Activated CD8-positive, alpha-beta memory T cell treated with anti-CD3 and anti-CD28 coated beads, Interleukin-2, amount 50 U/mL, for 1 hour (primary cell): ENCODE measurements around the gene HS6ST2.
"Not testable (repeated sequence)": the region's sequence is repeated elsewhere in the genome, so short reads cannot be mapped to it uniquely, and the experiment has no call there.

Experiments
- DNase-seq: peaks from one replicate; pipeline ENCODE4 v3.0.0-alpha.2; 2020; ENCODE audit errors: extremely low read depth

Gene HS6ST2

GRCh38 chrX:132940727-132941327, 17.6 kb downstream of the HS6ST2 start:
- no peak for DNase-seq

- no peak for DNase-seq
Measured at GRCh38 chrX:132933170-132933569, 25.3 kb downstream of the HS6ST2 start.

DNA sequence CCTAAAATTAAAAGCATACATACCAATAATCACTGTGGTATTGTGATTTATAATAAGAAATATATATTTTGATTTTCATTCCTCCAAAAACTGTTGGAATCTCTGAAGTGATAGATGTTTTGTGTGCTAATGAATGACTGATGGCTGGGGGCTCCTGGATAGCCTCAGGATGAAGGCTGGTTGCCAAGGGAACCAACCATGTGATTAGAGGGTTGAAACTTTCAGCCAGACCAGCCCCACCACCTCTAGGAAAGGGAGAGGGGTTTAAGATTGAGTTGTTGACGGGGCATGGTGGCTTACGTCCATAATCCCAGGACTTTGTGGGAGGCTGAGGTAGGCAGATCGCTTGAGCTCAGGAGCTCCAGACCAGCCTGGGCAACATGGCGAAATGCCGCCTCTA, 34.0 kb downstream of the HS6ST2 start:
- DNase-seq: no peak

DNA sequence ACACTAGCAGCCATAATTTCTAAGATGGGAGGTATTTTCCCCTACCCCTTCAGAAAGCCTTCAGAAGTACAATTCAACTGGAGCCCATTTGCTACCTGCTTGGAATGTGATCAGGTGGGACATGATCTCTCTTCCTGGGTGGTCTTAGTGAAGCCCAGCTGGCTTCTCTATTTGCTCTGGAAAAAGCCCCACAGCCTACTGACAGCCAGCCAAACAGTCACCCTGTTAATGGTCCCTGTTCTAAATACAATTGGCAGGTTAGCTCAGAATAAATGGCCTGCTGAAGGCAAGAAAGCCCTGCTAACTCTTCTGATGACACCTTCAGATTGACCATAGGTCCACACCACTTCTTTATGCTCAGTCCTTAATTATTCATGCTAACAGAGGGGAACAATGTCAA, 39.9 kb downstream of the HS6ST2 start:
- DNase-seq: no peak

- DNase-seq: no peak
Measured at GRCh38 chrX:132916349-132916748, 42.1 kb downstream of the HS6ST2 start.

GRCh38 chrX:132909643-132910042, 48.8 kb downstream of the HS6ST2 start:
- DNase-seq: no peak

GRCh38 chrX:132908891-132909290, 49.5 kb downstream of the HS6ST2 start:
- DNase-seq: no peak

GRCh38 chrX:132900633-132901293, 57.7 kb downstream of the HS6ST2 start:
- DNase-seq: no peak

DNA sequence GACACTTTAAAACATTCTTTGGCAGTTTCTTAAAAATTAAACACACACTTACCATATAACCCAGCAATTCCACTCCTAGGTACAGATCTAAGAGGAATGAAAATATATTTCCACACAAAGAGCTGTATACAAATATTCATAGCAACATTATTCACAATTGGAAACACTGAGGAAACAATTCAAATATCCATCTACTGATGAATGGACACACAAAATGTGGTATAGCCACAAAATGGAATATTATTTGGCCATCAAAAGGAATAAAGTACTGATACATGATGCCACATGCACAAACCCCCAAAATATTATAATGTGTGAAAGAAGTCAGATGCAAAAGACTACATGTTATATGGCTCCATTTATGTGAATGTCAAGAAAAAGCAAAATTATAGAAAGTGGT, 70.9 kb downstream of the HS6ST2 start:
- no peak for DNase-seq

DNA sequence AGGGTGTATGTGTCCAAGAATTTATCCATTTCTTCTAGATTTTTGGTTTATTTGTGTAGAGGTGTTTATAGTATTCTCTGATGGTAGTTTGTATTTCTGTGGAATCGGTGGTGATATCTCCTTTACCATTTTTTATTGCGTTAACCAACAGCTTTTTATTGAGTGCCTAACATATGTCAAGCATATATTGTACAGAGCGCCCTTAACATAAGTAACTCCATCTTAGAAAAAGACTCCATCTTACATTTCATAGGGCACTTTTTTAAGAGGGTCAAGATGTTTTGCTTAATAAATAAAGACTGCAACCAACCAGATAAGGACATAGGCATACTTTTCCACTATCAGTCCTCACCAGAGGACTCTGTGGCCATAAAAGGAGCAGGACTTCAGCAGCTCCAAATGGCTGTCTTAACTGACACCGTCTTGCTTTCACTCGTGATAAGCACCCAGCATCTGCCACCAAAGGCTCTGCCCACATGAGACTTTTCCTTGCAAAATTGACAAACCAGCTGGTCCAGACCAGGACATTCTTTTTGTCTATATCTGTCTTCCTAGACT, 75.0 kb downstream of the HS6ST2 start:
- DNase-seq: no peak

DNA sequence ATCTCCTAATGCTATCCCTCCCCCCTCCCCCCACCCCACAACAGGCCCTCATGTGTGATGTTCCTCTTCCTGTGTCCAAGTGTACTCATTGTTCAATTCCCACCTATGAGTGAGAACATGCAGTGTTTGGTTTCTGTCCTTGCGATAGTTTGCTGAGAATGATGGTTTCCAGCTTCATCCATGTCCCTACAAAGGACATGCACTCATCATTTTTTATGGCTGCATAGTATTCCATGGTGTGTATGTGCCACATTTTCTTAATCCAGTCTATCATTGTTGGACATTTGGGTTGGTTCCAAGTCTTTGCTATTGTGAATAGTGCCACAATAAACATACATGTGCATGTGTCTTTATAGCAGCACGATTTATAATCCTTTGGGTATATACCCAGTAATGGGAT, 77.7 kb downstream of the HS6ST2 start:
- not testable (repeated sequence) for DNase-seq

GRCh38 chrX:132877954-132878536, 80.4 kb downstream of the HS6ST2 start:
- no peak for DNase-seq

DNA sequence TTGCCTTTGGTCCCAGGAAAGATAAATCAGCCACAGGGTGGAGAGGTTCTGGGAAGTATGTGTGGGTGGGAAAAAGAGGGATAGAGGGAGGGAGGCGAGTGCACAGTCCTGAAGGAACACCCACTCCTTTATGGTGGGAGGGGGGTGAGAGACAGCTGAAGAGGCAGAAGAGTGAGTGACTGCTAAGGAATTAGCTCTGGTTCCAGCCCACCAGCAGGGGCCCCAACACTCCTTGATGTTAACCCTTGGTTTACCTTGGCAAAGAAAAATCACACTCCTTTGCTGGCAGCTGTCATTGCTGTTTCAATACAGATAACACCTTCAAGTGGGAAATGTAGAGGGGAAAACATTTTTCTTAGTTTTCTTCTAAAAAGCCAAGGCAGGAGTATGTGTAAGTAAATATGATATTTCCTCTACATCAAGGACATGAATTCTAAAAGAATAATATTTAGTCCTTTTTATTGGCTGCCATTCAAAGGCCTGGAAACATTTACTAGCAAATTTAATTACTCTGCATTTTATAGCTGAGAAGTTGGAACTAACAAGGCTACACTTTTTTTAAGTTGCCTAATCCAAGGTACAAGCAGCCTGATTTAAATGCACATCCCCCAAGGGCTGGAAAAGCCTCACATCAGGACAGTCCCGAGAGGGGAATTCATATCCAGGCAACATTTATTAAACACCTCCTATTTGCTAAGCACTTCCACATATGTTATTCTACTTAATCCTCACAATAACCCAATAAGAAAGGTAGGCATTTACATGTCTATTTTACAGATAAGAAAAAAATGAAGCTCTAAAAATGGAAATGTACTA, 81.7 kb downstream of the HS6ST2 start:
- DNase-seq: no peak

DNA sequence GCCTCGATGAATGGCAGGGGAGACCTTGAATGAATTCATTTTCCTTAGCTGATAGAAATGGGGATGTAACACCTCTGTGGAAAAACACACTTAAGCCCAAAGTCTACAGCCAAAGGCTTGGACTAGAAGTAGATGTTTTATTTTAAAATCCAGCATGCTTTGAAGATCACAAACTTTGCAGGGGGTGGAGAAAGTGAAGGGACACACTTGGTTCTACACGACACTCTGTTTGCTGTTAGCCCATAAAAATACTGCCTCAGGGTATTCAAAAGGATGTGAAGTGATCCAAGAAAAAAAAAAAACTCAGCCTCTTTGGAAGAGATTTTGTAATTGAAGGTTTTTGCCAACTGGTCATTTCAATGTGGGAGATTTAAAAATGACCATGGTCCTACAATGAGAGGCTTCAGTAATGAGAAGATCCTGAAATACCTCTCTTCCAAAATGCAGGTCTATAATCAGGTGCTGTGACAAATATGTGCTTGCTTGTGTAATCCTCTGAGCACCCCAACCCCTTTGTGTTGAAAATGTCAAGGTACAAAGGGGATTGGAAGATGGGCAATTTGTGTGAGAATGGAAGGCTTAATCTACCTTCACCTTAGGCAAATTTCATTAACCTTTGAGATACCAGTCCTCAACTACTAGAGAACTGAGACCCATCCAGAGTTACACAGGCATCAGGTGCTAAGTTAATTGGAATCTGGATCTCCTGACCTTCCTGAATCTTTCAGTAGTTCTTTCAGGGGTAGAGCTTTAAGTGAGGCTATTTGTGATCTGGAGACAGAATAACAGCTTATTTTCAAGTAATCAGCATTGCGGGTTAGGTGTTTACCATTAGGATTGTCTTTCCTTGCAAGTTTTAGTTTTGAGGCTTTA, 82.5 kb downstream of the HS6ST2 start:
- DNase-seq: no peak

GRCh38 chrX:132862562-132862961, 95.9 kb downstream of the HS6ST2 start:
- DNase-seq: no peak

GRCh38 chrX:132861076-132861475, 97.4 kb downstream of the HS6ST2 start:
- no peak for DNase-seq

DNA sequence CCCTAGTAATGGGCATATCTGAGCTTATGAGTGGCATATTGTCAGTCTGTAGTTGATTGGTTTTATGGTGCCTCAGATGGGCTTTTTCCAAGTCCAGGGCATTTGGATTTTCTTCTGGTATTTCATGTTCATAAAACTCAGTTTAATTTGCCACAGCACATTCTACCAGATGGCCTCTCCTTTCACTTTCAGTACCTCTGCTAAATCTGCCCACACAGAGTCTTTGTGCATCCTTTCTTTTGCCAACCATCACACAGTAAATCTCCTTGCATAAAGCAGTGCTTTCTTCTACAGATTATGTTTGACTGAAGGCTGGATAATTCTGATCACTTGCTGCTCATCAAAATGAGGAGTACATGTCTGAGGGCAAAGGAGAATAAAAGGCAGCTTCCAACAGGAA, 98.2 kb downstream of the HS6ST2 start:
- DNase-seq: no peak

GRCh38 chrX:132858018-132858417, 100.4 kb downstream of the HS6ST2 start:
- no peak for DNase-seq

DNA sequence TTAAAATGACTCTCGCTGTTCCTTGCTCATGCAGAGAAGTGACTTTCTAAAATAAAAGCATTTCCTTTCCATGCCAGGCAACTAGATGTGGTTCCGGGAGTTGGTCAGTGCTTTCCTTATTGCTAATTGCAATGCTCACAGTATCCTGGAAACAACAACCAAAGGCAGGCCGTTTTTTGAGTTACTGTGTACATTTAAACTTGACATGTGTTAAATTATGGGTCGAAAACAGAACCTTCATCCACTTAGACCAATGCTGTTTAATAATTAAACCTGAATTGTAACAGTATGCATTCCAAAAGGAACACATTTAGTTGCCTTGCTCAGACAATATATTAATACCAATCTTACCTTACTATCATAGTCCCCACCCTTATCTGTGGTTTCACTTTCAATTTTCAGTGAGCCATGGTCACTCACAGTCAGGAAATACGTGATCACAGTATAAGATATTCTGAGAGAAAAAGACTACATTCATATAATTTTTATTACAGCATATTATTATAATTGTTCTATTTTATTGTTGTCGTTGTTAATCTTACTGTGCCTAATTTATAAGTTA, 102.6 kb downstream of the HS6ST2 start:
- no peak for DNase-seq

DNA sequence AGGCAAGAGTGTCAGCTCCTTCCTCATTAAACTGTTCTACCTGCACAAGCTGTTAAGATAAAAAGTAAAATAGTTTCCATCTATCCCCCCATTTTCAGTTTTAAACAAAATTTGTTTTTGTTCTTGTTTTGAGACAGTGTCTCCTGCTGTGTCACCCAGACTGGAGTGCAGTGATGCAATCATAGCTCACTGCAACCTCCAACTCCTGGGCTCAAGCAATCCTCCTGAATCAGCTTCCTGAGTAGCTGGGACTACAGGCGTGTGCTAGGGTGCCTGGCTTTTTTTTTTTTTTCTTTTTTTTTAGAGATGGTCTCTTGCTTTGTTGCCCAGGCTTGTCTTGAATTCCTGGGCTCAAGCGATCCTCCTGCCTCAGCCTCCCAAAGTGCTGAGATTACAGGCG, 105.4 kb downstream of the HS6ST2 start:
- no peak for DNase-seq
